ENCODE data around the gene RAD51B.

- TF ChIP-seq POLR2AphosphoS5 (IDR thresholded peaks at IDR 0.05; ENCODE audit: insufficient read depth in 1 of 2, low read depth in 1 of 2) (no peak), CTCF (IDR thresholded peaks at IDR 0.05) (no peak), POLR2A (IDR thresholded peaks at IDR 0.05) (no peak)
Observed at GRCh38 chr14:68509188-68509983, 689.8 kb downstream of the RAD51B start.

Measured in vagina (tissue), 2 donors.